Posterior vena cava (tissue), 2 donors: ENCODE results near the gene OR6F1. TPM values are rescaled to one million over a fixed set of nuclear protein-coding genes. Genes with fewer than 3 reads are reported as not detected.
"Not testable (repeated sequence)": the region's sequence is repeated elsewhere in the genome, so short reads cannot be mapped to it uniquely, and the experiment has no call there.

Source experiments
- DNase-seq: peaks from one replicate; pipeline ENCODE4 v3.0.0-alpha.2; 2020; ENCODE audit warnings: low spot score
- intact Hi-C, 2 donors: fragments of 100-400 bp; cut with DNase I; formaldehyde crosslinking; loops; one replicate each; pipeline versions ENCODE4 v1.14.1 to v1.14.2; 2022 to 2023
- long read RNA-seq, 2 donors: library from polyadenylated mRNA; unstranded; transcript quantifications; one replicate each; pipeline ENCODE4 v2.0.0, GENCODE V29; 2020 to 2021
- total RNA-seq, 2 donors: library from RNA; stranded (reverse); fragmentation: NEBNext Ultra II Directional; extraction: Animal tissue kit (Norgen Biotek cat#: 25700); gene quantifications; one replicate each; pipeline ENCODE4 v1.2.1, GENCODE V29; 2021
- donor health status: DM: yes; HTN: yes; CAD: no.
- donor health status: DM: yes; HTN: yes; CAD: no.

Gene OR6F1
- total RNA-seq: not detected
- long read RNA-seq, donor 1: 0 reads
- long read RNA-seq, donor 2: 0 reads

GRCh38 chr1:247716546-247716945 lies at the start of gene OR6F1:
Gene OR6F1 (minus strand): TSS chr1:247716646. CDS start chr1:247712755, 3,891 bp downstream.
- intact Hi-C loops: no loop called here

GRCh38 chr1:247760456-247760855 lies 44.0 kb upstream of the OR6F1 start, which contains the start of gene OR1C1:
Gene OR1C1 (minus strand): TSS chr1:247760556. CDS start chr1:247758406, 2,150 bp downstream.
- no peak for DNase-seq
- intact Hi-C loops: no loop called here

More at GRCh38 chr1:247716546-247716945, at the start of gene OR6F1:
- DNase-seq: no peak

DNA sequence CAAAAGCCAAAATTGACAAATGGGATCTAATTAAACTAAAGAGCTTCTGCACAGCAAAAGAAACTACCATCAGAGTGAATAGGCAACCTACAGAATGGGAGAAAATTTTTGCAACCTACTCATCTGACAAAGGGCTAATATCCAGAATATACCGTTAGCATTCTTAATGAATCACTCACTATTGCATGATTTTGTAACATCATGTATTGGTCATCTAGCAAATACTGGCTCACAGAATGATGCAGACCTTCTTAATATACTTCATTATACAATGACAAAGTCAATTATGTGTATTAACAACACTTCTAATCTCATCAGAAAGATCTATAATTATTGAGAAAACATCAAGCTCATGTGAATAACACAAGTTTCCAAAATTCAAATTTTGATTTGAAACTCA lies 37.9 kb upstream of the OR6F1 start:
- intact Hi-C loops, DNase-seq: not testable (repeated sequence)

GRCh38 chr1:247749870-247750269 lies 33.4 kb upstream of the OR6F1 start:
- no peak for DNase-seq
- intact Hi-C loops: no loop called here

DNA sequence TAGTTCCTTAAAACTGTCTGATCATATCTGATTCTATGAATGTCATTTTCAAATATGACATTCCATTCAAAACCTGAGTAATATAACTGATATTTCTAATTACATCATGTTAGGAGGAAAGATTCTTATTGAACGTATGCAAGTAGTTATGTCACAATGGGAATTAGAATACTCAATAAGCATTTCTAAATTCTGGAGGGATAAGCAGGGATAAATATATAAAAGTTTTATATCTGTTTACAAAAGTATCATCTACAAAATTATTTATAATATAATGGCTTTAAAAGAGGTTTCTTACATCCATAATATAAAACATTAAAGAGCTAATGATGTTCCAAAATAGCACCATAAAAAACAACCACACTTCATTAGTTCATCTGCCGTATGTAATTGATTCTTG lies 31.6 kb upstream of the OR6F1 start, which contains the start of gene OR14A2:
Gene OR14A2 (minus strand): TSS at position 101 of the 400 bp plus-strand sequence.
- no peak for DNase-seq
- intact Hi-C loops: no loop called here

DNA sequence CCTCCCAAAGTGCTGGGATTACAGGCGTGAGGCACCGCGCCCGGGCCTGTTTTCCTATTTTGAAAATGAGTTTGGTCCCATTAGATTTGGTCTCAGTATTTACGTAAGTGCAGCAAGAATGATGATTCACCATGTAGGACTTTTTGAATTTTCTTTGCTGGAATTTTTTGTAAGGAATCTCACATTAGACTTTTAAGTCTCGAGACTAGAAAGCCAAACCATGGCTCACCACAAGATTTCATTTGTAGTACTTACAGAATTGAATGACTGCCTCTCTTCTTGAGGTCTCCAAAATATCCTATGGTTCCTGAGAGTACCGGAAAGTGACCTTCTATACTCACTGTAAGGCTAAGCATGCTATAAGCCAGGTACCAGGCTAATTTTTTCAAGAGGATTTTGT lies 31.2 kb upstream of the OR6F1 start:
- intact Hi-C loops: no loop called here
- no peak for DNase-seq

GRCh38 chr1:247746391-247746935 lies 30.0 kb upstream of the OR6F1 start:
- DNase-seq: no peak
- intact Hi-C loops: no loop called here

DNA sequence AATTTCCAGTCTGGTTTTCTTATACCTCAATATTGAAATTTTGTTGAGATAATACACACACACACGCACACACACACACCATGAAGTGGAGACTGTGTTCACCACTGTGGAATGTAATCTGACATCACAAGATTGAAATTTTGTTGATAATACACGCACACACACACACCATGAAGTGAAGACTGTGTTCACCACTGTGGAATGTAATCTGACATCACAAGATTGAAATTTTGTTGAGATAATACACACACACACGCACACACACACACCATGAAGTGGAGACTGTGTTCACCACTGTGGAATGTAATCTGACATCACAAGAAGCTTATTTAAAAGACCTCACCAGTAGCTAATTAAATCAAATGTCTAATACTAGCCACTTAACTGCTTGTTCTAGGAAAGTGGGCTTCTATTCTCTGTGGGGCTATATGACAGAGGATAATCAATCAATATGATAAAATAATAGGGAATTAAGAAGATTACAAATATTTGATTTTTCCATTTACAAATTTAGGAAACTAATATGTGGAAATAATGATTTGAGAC lies 25.8 kb upstream of the OR6F1 start:
- DNase-seq, intact Hi-C loops: not testable (repeated sequence)

DNA sequence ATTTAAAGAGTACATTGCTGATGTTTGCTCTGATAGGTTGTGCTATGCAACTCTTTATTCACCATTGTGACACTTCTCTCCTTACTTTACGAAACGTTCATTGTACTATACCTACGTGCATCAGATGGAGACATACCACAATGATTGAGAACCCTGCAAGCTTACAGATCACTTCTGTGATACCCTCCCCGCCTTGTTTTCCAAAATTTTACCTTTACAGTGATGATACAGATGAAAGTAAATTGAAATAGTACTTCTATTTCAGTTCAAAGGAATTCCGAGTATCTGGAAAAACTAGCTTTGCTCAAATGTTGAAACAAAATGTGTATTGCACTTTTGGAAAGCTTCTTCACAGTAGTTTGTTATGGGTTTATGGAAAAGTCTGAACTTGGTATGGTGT lies 25.3 kb upstream of the OR6F1 start:
- intact Hi-C loops: no loop called here
- no peak for DNase-seq

- intact Hi-C loops: no loop called here
- DNase-seq: no peak
Measured at GRCh38 chr1:247740721-247741120, 24.3 kb upstream of the OR6F1 start.

DNA sequence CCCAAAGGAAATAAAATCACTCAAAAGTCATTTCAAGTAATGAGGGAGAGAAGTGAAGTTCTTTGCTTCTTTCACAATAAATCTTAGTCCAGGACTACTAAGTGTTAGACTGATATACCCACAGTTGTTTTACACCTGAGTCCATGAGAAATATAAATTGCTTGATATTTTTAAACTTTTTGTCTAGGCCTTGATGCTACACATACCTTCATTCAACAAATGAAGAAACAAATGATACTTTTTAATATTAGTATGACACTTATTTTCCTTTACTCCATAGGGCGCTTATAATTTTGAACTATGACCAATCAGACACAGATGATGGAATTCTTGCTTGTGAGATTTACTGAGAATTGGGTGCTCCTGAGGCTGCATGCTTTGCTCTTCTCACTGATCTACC lies 21.9 kb upstream of the OR6F1 start, which contains the start of gene OR14K1:
Gene OR14K1 (plus strand): TSS at position 301 of the 400 bp plus-strand sequence. CDS start 0 bp downstream, at position 301.
- DNase-seq: no peak
- intact Hi-C loops: no loop called here

GRCh38 chr1:247721222-247721621 lies 4.8 kb upstream of the OR6F1 start:
- intact Hi-C loops: no loop called here
- DNase-seq: no peak

GRCh38 chr1:247713753-247714152 lies 2.7 kb downstream of the OR6F1 start:
- intact Hi-C loops: no loop called here
- DNase-seq: no peak

DNA sequence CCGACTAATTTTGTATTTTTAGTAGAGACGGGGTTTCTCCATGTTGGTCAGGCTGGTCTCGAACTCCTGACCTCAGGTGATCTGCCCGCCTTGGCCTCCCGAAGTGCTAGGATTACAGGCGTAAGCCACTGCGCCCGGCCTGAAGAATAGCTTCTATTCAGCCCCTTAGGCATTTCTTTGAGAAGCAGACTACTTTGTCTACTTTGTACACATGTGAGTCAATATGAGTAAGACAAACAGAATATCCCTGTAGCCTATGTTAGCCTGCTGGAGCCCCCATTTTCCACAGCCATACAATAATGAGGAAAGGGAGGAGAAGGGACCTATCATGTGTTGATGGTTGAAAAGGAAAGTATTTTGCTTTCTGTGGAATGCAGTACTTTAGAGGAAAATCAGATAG lies 5.8 kb downstream of the OR6F1 start:
- intact Hi-C loops, DNase-seq: not testable (repeated sequence)

DNA sequence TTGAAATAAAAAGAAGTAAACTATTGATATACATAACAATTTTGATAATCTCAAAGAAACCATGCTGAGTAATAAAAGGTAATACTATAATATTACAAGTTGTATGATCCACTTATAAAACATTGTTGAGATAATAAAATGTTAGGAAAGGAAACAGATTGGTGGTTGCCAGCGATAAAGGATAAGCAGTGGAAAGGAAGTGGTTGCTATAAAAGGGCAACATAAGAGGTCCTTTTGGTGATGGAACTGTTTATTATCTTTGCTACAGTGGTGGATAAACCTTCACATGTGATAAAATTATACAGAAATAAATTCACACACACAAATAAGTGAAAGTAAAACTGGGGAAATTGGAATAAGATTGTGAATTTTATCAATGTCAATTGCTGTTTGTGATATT lies 15.1 kb downstream of the OR6F1 start:
- DNase-seq: no peak
- intact Hi-C loops: no loop called here

DNA sequence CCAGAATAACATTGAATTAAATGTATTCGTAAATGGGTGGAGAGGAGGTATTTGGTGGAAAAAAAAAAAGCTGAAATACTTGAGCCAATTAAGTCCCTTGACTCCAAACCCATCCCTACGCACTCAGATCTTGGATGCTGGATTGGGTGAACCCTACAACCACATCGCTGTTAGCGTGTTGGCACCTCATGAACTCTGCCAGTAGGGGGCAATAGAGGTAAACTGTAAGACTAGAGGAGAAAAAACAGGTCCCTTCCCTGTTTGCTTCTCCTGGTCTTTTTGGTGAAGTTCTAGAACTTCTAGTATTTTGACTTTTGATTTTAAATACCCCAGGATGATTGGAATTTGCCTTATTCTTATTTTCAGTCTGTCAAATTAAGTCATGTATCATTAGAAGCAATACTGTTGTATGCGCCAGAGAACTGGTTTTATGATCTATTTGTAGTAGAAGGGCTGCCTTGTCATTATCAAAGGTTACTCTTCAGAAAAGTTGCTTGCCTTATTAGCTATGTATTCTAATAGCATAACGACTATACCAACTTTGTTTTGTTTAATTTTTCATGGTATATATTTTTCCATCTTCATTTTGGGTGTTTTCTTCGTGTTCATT lies 35.1 kb downstream of the OR6F1 start:
- intact Hi-C loops: no loop called here
- DNase-seq: no peak

DNA sequence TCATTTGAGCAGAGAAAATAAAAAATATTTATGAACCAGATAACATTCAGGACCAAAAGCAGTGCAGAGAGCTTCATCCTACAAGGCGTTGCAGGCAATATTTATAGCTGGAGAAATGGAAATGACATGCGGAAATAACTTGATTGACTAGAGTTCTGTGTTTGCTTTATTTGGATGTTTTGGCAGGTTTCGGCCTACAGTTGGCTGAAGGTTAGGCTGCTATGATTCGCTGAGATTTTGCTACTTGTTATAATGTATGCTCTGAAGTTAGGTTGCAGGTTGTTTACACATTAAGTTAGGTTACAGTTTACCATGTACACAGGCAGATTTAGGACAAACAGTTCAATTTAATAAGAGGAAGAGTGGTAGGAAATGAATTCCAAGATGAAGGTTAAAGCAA lies 36.3 kb downstream of the OR6F1 start:
- intact Hi-C loops: no loop called here
- no peak for DNase-seq

DNA sequence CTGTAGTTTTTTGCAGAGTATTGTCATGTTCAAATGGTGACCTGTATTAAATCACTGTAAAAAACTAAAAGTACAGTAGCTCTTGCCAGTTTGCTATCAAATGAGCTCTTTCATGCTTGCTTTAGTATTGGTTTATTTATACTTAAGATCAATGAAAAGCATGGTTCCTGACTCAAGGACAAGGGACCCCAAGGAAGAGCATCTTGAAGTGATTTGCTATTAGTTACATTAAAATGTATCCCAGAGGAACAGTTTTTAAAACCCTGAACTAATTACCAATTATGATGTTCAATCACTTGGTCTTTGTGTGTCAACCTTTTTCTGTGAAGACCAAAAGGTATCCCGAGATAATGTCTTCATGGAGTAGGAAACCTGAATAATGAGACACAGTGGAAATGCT lies 36.8 kb downstream of the OR6F1 start, which contains the start of gene OR13G1:
Gene OR13G1 (minus strand): TSS at position 101 of the 400 bp plus-strand sequence. CDS start 6,698 bp downstream, outside the sequence.
- DNase-seq: no peak
- intact Hi-C loops: no loop called here

DNA sequence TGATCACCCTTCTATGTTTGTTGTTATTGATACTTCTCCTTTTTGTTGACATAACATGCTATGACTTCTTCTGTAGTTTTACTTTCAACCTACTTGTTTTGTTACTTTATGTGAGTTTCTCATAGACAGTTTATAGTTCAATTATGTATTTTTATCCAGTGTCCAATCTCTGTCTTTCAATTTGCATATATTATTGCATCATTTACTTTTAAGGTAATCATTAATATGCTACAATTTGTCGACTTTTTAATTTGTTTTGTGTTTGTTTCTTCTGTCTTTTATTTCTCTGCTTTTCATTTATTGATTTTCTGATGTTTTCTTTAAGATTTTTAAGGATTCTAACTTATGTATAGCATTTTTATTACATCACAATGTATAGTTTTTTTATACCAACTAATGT lies 47.2 kb downstream of the OR6F1 start:
- intact Hi-C loops: no loop called here
- DNase-seq: no peak
